Activated T-cell treated with anti-CD3 and anti-CD28 coated beads, Interleukin-2, amount 50 U/mL, for 24 hours (primary cell): Measurements from ENCODE around the gene DDX17.

Experiments used
- DNase-seq: peaks from one replicate; pipeline ENCODE4 v3.0.0-alpha.2; 2020
- H3K27ac Mint-ChIP-seq: 2 replicates; pipeline ENCODE4 v1.8.0; 2020; ENCODE audit warnings: mild to moderate bottlenecking, mixed read lengths
- H3K27me3 Mint-ChIP-seq: 2 replicates; pipeline ENCODE4 v1.8.0; 2020; ENCODE audit warnings: mixed read lengths
- H3K36me3 Mint-ChIP-seq: 2 replicates; pipeline ENCODE4 v1.8.0; 2020; ENCODE audit warnings: low read depth, mixed read lengths
- H3K4me1 Mint-ChIP-seq: 2 replicates; pipeline ENCODE4 v1.8.0; 2020; ENCODE audit warnings: low read depth, mixed read lengths
- H3K4me3 Mint-ChIP-seq: 2 replicates; pipeline ENCODE4 v1.8.0; 2020; ENCODE audit warnings: mild to moderate bottlenecking, moderate library complexity, mixed read lengths
- H3K9me3 Mint-ChIP-seq: 2 replicates; pipeline ENCODE4 v1.8.0; 2020; ENCODE audit warnings: mixed read lengths

The DDX17 gene

GRCh38 chr22:38465673-38466490 is 40.2 kb downstream of the DDX17 start:
- H3K4me1 Mint-ChIP-seq = peaks cover 18% of the 10 kb centered on the region
- H3K4me3 Mint-ChIP-seq = no peak overlapping the region
- DNase-seq = no peak
- no peak overlapping the region for H3K27ac Mint-ChIP-seq
- peaks cover 69% of the 10 kb centered on the region for H3K27me3 Mint-ChIP-seq
- no peaks in the 10 kb centered on the region for H3K9me3 Mint-ChIP-seq
- no peaks in the 10 kb centered on the region for H3K36me3 Mint-ChIP-seq

GRCh38 chr22:38464992-38465672 is 41.0 kb downstream of the DDX17 start:
- Mint-ChIP-seq H3K4me3 (no peak overlapping the region), H3K4me1 (peaks cover 18% of the 10 kb centered on the region), H3K36me3 (no peaks in the 10 kb centered on the region), H3K27me3 (peaks cover 77% of the 10 kb centered on the region), H3K27ac (no peak overlapping the region), H3K9me3 (no peaks in the 10 kb centered on the region)
- no peak for DNase-seq

GRCh38 chr22:38462960-38463784 is 42.9 kb downstream of the DDX17 start:
- peaks cover 16% of the 10 kb centered on the region for H3K4me1 Mint-ChIP-seq
- H3K4me3 Mint-ChIP-seq = no peak overlapping the region
- peaks cover 86% of the 10 kb centered on the region for H3K27me3 Mint-ChIP-seq
- H3K9me3 Mint-ChIP-seq = no peaks in the 10 kb centered on the region
- no peaks in the 10 kb centered on the region for H3K36me3 Mint-ChIP-seq
- no peak overlapping the region for H3K27ac Mint-ChIP-seq
- no peak for DNase-seq

GRCh38 chr22:38461414-38462081 is 44.6 kb downstream of the DDX17 start:
- H3K36me3 Mint-ChIP-seq = no peaks in the 10 kb centered on the region
- peak; percentile 68 for DNase-seq
- peaks cover 9% of the 10 kb centered on the region for H3K4me1 Mint-ChIP-seq
- peak overlapping the region; percentile 20 for H3K4me3 Mint-ChIP-seq
- H3K27me3 Mint-ChIP-seq = peaks cover 91% of the 10 kb centered on the region
- H3K27ac Mint-ChIP-seq = no peak overlapping the region
- no peaks in the 10 kb centered on the region for H3K9me3 Mint-ChIP-seq

GRCh38 chr22:38461057-38461413 is 45.1 kb downstream of the DDX17 start:
- H3K36me3 Mint-ChIP-seq = no peaks in the 10 kb centered on the region
- no peak overlapping the region for H3K4me3 Mint-ChIP-seq
- H3K27ac Mint-ChIP-seq = no peak overlapping the region
- peaks cover 91% of the 10 kb centered on the region for H3K27me3 Mint-ChIP-seq
- no peaks in the 10 kb centered on the region for H3K9me3 Mint-ChIP-seq
- H3K4me1 Mint-ChIP-seq = peaks cover 13% of the 10 kb centered on the region
- DNase-seq = no peak

GRCh38 chr22:38460426-38460840 is 45.7 kb downstream of the DDX17 start:
- no peaks in the 10 kb centered on the region for H3K9me3 Mint-ChIP-seq
- no peak overlapping the region for H3K4me3 Mint-ChIP-seq
- no peak overlapping the region for H3K27ac Mint-ChIP-seq
- peaks cover 86% of the 10 kb centered on the region for H3K27me3 Mint-ChIP-seq
- no peak for DNase-seq
- H3K36me3 Mint-ChIP-seq = no peaks in the 10 kb centered on the region
- peaks cover 13% of the 10 kb centered on the region for H3K4me1 Mint-ChIP-seq

GRCh38 chr22:38456841-38457699 is 49.0 kb downstream of the DDX17 start:
- Mint-ChIP-seq H3K27ac (no peak overlapping the region), H3K4me3 (peak overlapping the region; percentile 63), H3K4me1 (peaks cover 16% of the 10 kb centered on the region), H3K36me3 (no peaks in the 10 kb centered on the region), H3K27me3 (peaks cover 82% of the 10 kb centered on the region), H3K9me3 (no peaks in the 10 kb centered on the region)
- no peak for DNase-seq

- Mint-ChIP-seq H3K4me3 (peak overlapping the region; percentile 63), H3K27me3 (peaks cover 82% of the 10 kb centered on the region), H3K27ac (no peak overlapping the region), H3K9me3 (no peaks in the 10 kb centered on the region), H3K4me1 (peaks cover 10% of the 10 kb centered on the region), H3K36me3 (no peaks in the 10 kb centered on the region)
- no peak for DNase-seq
Measured at GRCh38 chr22:38456272-38456835, 49.8 kb downstream of the DDX17 start.

GRCh38 chr22:38455530-38456271 is 50.4 kb downstream of the DDX17 start:
- Mint-ChIP-seq H3K4me3 (peak overlapping the region; percentile 63), H3K4me1 (peaks cover 9% of the 10 kb centered on the region), H3K36me3 (no peaks in the 10 kb centered on the region), H3K27me3 (peaks cover 81% of the 10 kb centered on the region), H3K27ac (no peak overlapping the region), H3K9me3 (no peaks in the 10 kb centered on the region)
- no peak for DNase-seq

- peaks cover 9% of the 10 kb centered on the region for H3K4me1 Mint-ChIP-seq
- no peaks in the 10 kb centered on the region for H3K36me3 Mint-ChIP-seq
- peak within 1 kb of the TSS; percentile 73 for H3K4me3 Mint-ChIP-seq
- H3K27ac Mint-ChIP-seq = peak within 1 kb of the TSS; percentile 44
- H3K9me3 Mint-ChIP-seq = no peaks in the 10 kb centered on the region
- no peak for DNase-seq
- H3K27me3 Mint-ChIP-seq = peaks cover 81% of the 10 kb centered on the region
Measured at GRCh38 chr22:38455076-38455529, 51.0 kb downstream of the DDX17 start, which contains the start of gene KCNJ4. TSS of gene KCNJ4 (minus strand) at chr22:38455199. CDS start at chr22:38428132, 27,067 bp downstream.

GRCh38 chr22:38454353-38455075 is 51.6 kb downstream of the DDX17 start:
- Mint-ChIP-seq H3K4me1 (peaks cover 9% of the 10 kb centered on the region), H3K9me3 (no peaks in the 10 kb centered on the region), H3K36me3 (no peaks in the 10 kb centered on the region), H3K27ac (peak overlapping the region; percentile 44), H3K27me3 (peaks cover 83% of the 10 kb centered on the region), H3K4me3 (peak overlapping the region; percentile 73)
- DNase-seq = no peak

GRCh38 chr22:38453996-38454352 is 52.1 kb downstream of the DDX17 start:
- H3K4me1 Mint-ChIP-seq = peaks cover 9% of the 10 kb centered on the region
- no peak for DNase-seq
- no peaks in the 10 kb centered on the region for H3K36me3 Mint-ChIP-seq
- H3K9me3 Mint-ChIP-seq = no peaks in the 10 kb centered on the region
- H3K27me3 Mint-ChIP-seq = peaks cover 78% of the 10 kb centered on the region
- H3K4me3 Mint-ChIP-seq = no peak overlapping the region
- H3K27ac Mint-ChIP-seq = no peak overlapping the region
